ENCODE measurements around the gene SCAF8. TPM values are rescaled to one million over a fixed set of nuclear protein-coding genes. Genes with fewer than 3 reads are reported as not detected.

Gene SCAF8
- total and polyA plus RNA-seq, 9 donors: 21.9 to 66.1 (median 54.3) TPM

DNA sequence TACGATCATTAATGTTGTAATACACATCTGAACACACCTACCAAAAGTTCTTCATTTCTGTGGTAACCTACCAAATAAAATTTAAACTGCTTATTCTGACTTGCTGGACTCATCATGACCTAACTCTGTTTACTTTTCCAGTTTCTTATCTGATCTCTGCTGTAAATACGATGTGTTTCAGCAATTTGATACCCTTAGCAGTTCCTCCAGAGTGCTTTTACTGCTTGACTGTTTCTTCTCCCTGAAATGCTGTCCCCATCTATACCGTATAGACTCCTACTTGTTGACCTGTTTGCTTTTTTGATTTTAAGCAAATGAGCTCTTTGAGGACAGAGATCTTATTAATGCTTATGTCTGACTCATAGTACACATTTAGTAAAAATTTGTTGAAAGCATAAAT is 119.5 kb downstream of the SCAF8 start:
- peaks cover 5% of the 10 kb centered on the region for H3K4me1 ChIP-seq (ENCODE audit: insufficient read depth)
- H3K9me3 ChIP-seq: no peaks in the 10 kb centered on the region
- no peak overlapping the region for H3K4me3 ChIP-seq
- WGBS, 3 donors: 60 to 65% (median 63%) methylated on average over 3 of the region's 3 CpGs
- H3K27ac ChIP-seq: no peak overlapping the region
- intact Hi-C loops (cut with DNase I): no loop called here
- DNase-seq: no peak
- H3K36me3 ChIP-seq: no peaks in the 10 kb centered on the region
- H3K27me3 ChIP-seq: no peaks in the 10 kb centered on the region
- TF ChIP-seq EP300 (IDR thresholded peaks at IDR 0.05): no peak
- TF ChIP-seq POLR2A (IDR thresholded peaks at IDR 0.05): no peak
- TF ChIP-seq, protein P1, sequence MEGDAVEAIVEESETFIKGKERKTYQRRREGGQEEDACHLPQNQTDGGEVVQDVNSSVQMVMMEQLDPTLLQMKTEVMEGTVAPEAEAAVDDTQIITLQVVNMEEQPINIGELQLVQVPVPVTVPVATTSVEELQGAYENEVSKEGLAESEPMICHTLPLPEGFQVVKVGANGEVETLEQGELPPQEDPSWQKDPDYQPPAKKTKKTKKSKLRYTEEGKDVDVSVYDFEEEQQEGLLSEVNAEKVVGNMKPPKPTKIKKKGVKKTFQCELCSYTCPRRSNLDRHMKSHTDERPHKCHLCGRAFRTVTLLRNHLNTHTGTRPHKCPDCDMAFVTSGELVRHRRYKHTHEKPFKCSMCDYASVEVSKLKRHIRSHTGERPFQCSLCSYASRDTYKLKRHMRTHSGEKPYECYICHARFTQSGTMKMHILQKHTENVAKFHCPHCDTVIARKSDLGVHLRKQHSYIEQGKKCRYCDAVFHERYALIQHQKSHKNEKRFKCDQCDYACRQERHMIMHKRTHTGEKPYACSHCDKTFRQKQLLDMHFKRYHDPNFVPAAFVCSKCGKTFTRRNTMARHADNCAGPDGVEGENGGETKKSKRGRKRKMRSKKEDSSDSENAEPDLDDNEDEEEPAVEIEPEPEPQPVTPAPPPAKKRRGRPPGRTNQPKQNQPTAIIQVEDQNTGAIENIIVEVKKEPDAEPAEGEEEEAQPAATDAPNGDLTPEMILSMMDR (IDR thresholded peaks at IDR 0.05): no peak

DNA sequence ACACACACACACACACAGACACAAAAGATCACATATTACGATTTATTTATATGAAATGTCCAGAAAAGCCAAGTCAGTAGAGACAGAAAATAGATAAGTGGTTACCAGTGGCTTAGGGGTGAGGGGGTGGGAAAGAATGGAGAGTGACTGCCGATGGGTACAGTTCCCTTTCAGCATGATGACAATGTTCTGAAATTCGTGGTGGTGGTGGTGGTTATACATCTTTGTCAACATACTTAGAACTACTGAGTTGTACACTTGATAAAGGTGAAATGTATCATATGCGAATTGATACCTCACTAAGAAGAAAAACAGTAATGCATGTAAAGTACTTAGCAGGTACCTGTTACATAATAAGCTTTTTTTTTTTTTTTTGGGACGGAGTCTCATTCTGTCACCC is 124.3 kb downstream of the SCAF8 start:
- Histone ChIP-seq H3K27me3 (no peaks in the 10 kb centered on the region), H3K4me1 (ENCODE audit: insufficient read depth) (no peaks in the 10 kb centered on the region), H3K27ac (no peak overlapping the region), H3K36me3 (no peaks in the 10 kb centered on the region), H3K4me3 (no peak overlapping the region), H3K9me3 (no peaks in the 10 kb centered on the region)
- intact Hi-C loops (cut with DNase I): loop anchor here in 1 of 4 donors (5.0 kb wide), 1 partner anchor 1775 kb away; no protein-coding TSS in a partner anchor
- TF ChIP-seq, protein P1 (IDR thresholded peaks at IDR 0.05): no peak
- TF ChIP-seq EP300 (IDR thresholded peaks at IDR 0.05): no peak
- TF ChIP-seq POLR2A (IDR thresholded peaks at IDR 0.05): no peak
- 94 to 96% (median 95%) methylated on average over 5 of the region's 5 CpGs for WGBS, 3 donors
- no peak for DNase-seq

DNA sequence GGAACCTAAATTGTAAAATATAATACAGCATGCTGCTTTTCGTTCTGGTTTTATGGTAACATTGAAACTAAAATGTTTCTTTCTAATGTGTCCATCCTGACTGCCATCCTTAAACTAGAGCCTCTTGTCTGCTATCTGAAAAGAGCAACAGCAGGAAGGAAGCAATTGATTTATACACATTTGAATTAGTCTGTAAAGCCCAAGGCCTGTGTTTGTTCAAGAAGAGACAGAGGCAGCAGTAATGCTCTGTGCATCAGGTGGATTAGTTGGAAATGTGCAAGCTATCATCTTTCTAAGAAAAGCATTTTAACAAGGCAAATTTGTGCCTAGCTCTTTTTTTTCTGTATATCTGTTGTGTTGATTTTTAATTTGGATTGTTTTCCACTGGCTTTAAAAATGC is 128.6 kb downstream of the SCAF8 start:
- Histone ChIP-seq H3K36me3 (no peaks in the 10 kb centered on the region), H3K27ac (no peak overlapping the region), H3K4me1 (ENCODE audit: insufficient read depth) (peaks cover 2% of the 10 kb centered on the region), H3K27me3 (no peaks in the 10 kb centered on the region), H3K9me3 (no peaks in the 10 kb centered on the region), H3K4me3 (no peak overlapping the region)
- DNase-seq: no peak
- TF ChIP-seq EP300 (IDR thresholded peaks at IDR 0.05) (no peak), POLR2A (IDR thresholded peaks at IDR 0.05) (no peak)
- TF ChIP-seq, protein P1 (IDR thresholded peaks at IDR 0.05): no peak
- 64 to 67% (median 64%) methylated on average over 1 of the region's 1 CpG for WGBS, 3 donors
- intact Hi-C loops (cut with DNase I): no loop called here

DNA sequence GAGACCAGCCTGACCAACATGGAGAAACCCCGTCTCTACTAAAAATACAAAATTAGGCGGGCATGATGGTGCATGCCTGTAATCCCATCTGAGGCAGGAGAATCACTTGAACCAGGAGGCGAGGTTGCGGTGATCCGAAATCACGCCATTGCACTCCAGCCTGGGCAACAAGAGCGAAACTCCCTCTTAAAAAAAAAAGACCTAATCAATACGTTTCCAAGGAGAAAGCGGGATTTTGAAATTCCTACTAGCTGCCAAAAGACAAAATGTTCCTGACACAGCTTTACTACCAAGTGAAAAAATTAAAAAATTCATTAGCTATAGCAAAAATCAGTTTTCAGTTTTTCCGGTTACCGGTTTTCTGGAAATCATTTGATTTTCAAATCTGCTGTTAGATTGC is 129.3 kb downstream of the SCAF8 start:
- no peak overlapping the region for H3K4me3 ChIP-seq
- no peak for DNase-seq
- H3K27ac ChIP-seq: no peak overlapping the region
- intact Hi-C loops (cut with DNase I): no loop called here
- peaks cover 2% of the 10 kb centered on the region for H3K4me1 ChIP-seq (ENCODE audit: insufficient read depth)
- H3K27me3 ChIP-seq: no peaks in the 10 kb centered on the region
- WGBS, 3 donors: 90 to 91% (median 91%) methylated on average over 11 of the region's 11 CpGs
- H3K9me3 ChIP-seq: no peaks in the 10 kb centered on the region
- TF ChIP-seq, protein P1 (IDR thresholded peaks at IDR 0.05): no peak
- TF ChIP-seq EP300 (IDR thresholded peaks at IDR 0.05) (no peak), POLR2A (IDR thresholded peaks at IDR 0.05) (no peak)
- H3K36me3 ChIP-seq: no peaks in the 10 kb centered on the region

Data from ovary (tissue), 9 donors.